Psoas muscle (tissue), 8 donors: ENCODE data around the gene ATRIP. TPM values are rescaled to one million over a fixed set of nuclear protein-coding genes. Genes with fewer than 3 reads are reported as not detected.

Experiments used
- ATAC-seq, 4 donors: fragments of 200-7000 bp; cut with Tn5 transposase; one replicate each; pipeline ENCODE4 v1.9.1; 2020; ENCODE audit warnings: moderate library complexity in 3 of 4, mild to moderate bottlenecking in 2 of 4
- DNase-seq, 2 donors: peaks; one replicate each; pipeline ENCODE4 v3.0.0-alpha.2; 2020
- H3K27ac ChIP-seq: fragments of 200-600 bp; one replicate; pipeline ENCODE4 v1.8.0; 2022
- H3K27me3 ChIP-seq, 3 donors: fragments of 200-600 bp in 1 of 3; one replicate each; pipeline versions ENCODE4 v1.6.1 to v1.8.0; 2013 to 2022; ENCODE audit warnings: low read length in 2 of 3, mild to moderate bottlenecking in 2 of 3, moderate library complexity in 1 of 3; ENCODE audit not compliant: insufficient read depth in 3 of 3
- H3K36me3 ChIP-seq, 2 donors: fragments of 200-600 bp in 1 of 2; one replicate each; pipeline versions ENCODE4 v1.6.1 to v1.8.0; 2013 to 2022; ENCODE audit warnings: low read depth in 1 of 2, mild to moderate bottlenecking in 1 of 2, moderate library complexity in 1 of 2; ENCODE audit not compliant: insufficient read depth in 1 of 2
- H3K4me1 ChIP-seq: fragments of 200-600 bp; one replicate; pipeline ENCODE4 v1.8.0; 2022
- H3K4me3 ChIP-seq: fragments of 200-600 bp; one replicate; pipeline ENCODE4 v1.8.0; 2022; ENCODE audit warnings: mild to moderate bottlenecking
- H3K9me3 ChIP-seq: fragments of 200-600 bp; one replicate; pipeline ENCODE4 v1.8.0; 2022
- WGBS, 3 donors: extraction: QIAGEN DNeasy Blood & Tissue Kit; methylation state at CpG; one replicate each; pipeline versions ENCODE4 v1.1.6 to v1.1.7; 2013; 5-methylcytosine and 5-hydroxymethylcytosine counted together
- intact Hi-C, 2 donors: fragments of 100-400 bp; cut with DNase I; formaldehyde crosslinking; loops; one replicate each; pipeline versions ENCODE4 v1.11.0 to v1.14.2; 2022
- polyA plus RNA-seq, 3 donors: library from polyadenylated mRNA; stranded (reverse); fragments of 200-250 nt; gene quantifications; one replicate each; pipeline ENCODE4 v1.2.3, GENCODE V29; 2013
- total RNA-seq, 4 donors: library from RNA; stranded (reverse); fragmentation: NEBNext Ultra II Directional in 2 of 4; extraction: Animal tissue kit (Norgen Biotek cat#: 25700) in 2 of 4; gene quantifications; one replicate each; pipeline versions ENCODE4 v1.2.1 to v1.2.4, GENCODE V29; 2021 to 2023
- TF ChIP-seq, protein P1 (sequence below): fragments of 200-600 bp; IDR thresholded peaks from one replicate; pipeline ENCODE4 v1.8.0; 2022; ENCODE audit warnings: antibody characterized with exemption
- donor health status: healthy with polysubstance abuse.
- donor health status: DM: no; HTN: no; CAD: no; lungs with moderate emphysema.
- donor health status: Bipolar disorder and iron deficiency.
- donor health status: healthy.
- donor health status: DM: yes; HTN: yes; CAD: no.
- donor health status: DM: no; HTN: no; CAD: no.
- donor health status: DM: no; HTN: no; CAD: no.
- donor health status: DM: yes; HTN: yes; CAD: no.

Gene ATRIP
- total and polyA plus RNA-seq, 7 donors, result 3.7 to 5.6 (median 4.5) TPM

DNA sequence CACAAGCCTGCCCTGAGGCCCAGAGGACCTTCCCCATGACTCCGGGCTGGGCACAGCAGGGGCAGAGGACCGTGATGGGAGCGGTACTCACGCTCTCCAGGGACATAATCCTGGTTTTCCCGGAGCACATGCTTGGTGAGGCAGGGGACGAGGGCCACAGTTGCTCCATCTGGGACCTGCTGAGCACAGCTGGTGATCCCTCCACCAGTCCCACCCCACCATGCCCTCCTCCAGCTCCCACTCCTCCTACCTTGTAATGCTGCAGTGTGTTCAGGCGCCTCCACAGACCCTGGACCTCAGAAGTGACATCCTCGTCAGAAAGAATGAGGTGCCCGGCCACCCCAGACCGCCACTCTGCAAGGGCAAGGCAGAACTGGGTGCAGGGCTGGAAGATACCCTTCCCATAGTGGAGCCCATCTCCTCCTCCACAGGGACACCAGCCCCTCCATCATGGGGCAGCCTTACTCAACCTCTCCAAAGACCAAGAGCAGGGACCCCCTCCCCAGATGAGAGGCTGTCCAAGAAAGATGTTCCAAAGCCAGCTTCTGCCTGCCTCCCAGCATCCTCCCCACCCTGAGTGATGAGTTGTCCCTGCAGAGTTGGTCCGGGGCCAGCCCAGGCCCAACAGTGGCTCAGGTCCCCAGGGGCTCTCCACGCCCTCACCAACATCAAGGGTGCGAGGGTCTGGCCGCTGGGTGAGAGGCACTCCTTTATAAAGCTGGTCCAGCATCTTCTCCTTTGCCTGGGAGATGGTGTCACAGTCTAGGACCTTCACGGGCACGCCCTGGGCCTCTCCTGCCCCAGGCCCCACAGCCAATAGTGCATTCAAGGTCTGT lies 36.1 kb upstream of the ATRIP start:
- TF ChIP-seq, protein P1, sequence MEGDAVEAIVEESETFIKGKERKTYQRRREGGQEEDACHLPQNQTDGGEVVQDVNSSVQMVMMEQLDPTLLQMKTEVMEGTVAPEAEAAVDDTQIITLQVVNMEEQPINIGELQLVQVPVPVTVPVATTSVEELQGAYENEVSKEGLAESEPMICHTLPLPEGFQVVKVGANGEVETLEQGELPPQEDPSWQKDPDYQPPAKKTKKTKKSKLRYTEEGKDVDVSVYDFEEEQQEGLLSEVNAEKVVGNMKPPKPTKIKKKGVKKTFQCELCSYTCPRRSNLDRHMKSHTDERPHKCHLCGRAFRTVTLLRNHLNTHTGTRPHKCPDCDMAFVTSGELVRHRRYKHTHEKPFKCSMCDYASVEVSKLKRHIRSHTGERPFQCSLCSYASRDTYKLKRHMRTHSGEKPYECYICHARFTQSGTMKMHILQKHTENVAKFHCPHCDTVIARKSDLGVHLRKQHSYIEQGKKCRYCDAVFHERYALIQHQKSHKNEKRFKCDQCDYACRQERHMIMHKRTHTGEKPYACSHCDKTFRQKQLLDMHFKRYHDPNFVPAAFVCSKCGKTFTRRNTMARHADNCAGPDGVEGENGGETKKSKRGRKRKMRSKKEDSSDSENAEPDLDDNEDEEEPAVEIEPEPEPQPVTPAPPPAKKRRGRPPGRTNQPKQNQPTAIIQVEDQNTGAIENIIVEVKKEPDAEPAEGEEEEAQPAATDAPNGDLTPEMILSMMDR, result no peak
- WGBS, 3 donors, result 91 to 94% (median 92%) methylated on average over 16 of the region's 16 CpGs

DNA sequence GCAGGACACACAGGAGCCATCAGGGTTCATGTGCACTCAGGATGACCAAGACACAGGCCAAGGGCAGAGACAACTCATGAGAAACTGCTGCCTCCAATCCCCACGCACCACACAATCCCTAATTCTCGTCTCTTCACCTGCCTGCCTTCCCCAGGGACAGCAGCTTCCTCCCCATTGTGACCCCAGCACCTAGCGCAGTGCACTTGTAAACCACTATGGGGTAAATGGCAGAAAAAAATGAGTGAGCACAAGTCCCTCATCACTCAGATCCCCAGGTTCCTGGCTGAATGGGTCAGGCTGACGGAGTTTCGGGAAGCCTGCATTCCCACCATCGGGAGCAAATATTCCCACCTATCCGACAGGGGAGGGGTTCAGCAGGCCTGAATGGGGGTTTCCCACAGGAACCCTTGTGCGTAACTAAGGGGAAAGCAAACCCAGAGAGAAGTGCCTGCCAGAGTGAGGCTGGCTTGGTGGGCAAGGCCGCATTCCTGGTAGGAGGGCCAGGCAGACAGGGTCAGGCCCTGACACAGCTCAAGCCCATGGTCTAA lies 35.4 kb upstream of the ATRIP start:
- intact Hi-C loops, result no loop called here
- Histone ChIP-seq H3K4me3 (no peak overlapping the region), H3K4me1 (no peaks in the 10 kb centered on the region), H3K9me3 (no peaks in the 10 kb centered on the region), H3K36me3 (peaks cover 0 to 3% of the 10 kb centered on the region in 2 donors), H3K27ac (no peak overlapping the region), H3K27me3 (peaks cover 0 to 2% (median 0%) of the 10 kb centered on the region in 3 donors)
- WGBS, 3 donors, result 92 to 95% (median 94%) methylated on average over 9 of the region's 9 CpGs
- ATAC-seq, result no peak
- no peak for DNase-seq
- TF ChIP-seq, protein P1, result no peak

More for the DNA sequence above, 36.1 kb upstream of the ATRIP start:
- ATAC-seq (no peak), DNase-seq (peak; percentile 12 to 37)
- H3K9me3 ChIP-seq, result no peaks in the 10 kb centered on the region
- H3K27ac ChIP-seq, result no peak overlapping the region
- intact Hi-C loops, result no loop called here
- peaks cover 0 to 2% (median 0%) of the 10 kb centered on the region in 3 donors for H3K27me3 ChIP-seq
- peaks cover 0 to 3% of the 10 kb centered on the region in 2 donors for H3K36me3 ChIP-seq
- no peaks in the 10 kb centered on the region for H3K4me1 ChIP-seq
- no peak overlapping the region for H3K4me3 ChIP-seq

DNA sequence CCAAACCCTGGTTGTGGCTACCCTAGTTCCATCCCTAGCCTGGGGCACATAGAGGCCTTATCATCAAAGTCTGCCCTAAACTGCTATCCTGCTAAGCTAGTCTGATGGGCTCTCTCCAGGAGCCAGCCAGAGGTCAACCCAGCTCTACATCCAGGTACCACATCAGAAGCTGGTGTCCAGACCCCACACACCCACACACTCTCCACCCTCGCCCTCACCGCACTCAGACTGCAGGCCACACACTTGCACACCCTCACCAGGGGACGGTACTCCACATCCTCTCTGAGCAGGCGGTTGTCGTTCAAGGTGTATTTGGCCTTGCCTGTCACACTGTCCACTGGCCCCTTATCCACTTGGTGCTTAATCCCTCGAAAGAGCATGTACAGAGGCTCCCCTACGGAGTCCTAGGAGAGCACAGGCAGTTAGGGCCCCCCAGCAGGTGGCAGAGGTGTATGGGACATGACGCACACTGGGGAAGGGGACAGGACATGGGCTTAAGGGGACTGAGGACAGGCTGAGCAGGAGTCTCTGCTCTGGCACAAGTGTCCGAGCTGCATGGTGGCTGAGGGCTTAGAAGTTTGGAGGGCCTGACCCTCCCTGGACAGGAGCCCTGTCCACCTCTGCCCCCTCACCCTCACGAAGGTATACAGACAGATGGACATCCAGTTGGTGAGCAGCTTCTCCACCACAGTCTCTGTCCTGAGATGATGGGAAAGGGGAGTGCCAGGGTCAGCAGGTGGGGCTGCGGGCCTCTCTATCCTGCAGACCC lies 34.7 kb upstream of the ATRIP start:
- intact Hi-C loops, result no loop called here
- WGBS, 3 donors, result 89 to 91% (median 89%) methylated on average over 9 to 11 of the region's 11 CpGs

GRCh38 chr3:48412375-48413001 lies 34.0 kb upstream of the ATRIP start:
- no peaks in the 10 kb centered on the region for H3K9me3 ChIP-seq
- WGBS, 3 donors, result 92 to 95% (median 93%) methylated on average over 18 to 19 of the region's 19 CpGs
- H3K27ac ChIP-seq, result no peak overlapping the region
- no peak overlapping the region for H3K4me3 ChIP-seq
- H3K27me3 ChIP-seq, result peaks cover 0 to 2% (median 0%) of the 10 kb centered on the region in 3 donors
- DNase-seq (peak; percentile 6 to 23), ATAC-seq (no peak)
- no peaks in the 10 kb centered on the region for H3K4me1 ChIP-seq
- H3K36me3 ChIP-seq, result peaks cover 0 to 3% of the 10 kb centered on the region in 2 donors
- intact Hi-C loops, result no loop called here
- TF ChIP-seq, protein P1, result no peak

More for the DNA sequence above, 34.7 kb upstream of the ATRIP start:
- TF ChIP-seq, protein P1, result no peak
- Histone ChIP-seq H3K4me3 (no peak overlapping the region), H3K36me3 (peaks cover 0 to 3% of the 10 kb centered on the region in 2 donors), H3K27ac (no peak overlapping the region), H3K9me3 (no peaks in the 10 kb centered on the region), H3K4me1 (no peaks in the 10 kb centered on the region), H3K27me3 (peaks cover 0 to 2% (median 0%) of the 10 kb centered on the region in 3 donors)
- DNase-seq (no peak), ATAC-seq (no peak)
